HG02938 (cell line): ENCODE data around the gene ADM.

ENCODE experiments used
- ATAC-seq: cut with Tn5 transposase; IDR thresholded peaks from one replicate; pipeline ENCODE4 v1.9.1; 2021; ENCODE audit warnings: mild to moderate bottlenecking, moderate library complexity; ENCODE audit not compliant: unreplicated experiment

ADM gene

DNA sequence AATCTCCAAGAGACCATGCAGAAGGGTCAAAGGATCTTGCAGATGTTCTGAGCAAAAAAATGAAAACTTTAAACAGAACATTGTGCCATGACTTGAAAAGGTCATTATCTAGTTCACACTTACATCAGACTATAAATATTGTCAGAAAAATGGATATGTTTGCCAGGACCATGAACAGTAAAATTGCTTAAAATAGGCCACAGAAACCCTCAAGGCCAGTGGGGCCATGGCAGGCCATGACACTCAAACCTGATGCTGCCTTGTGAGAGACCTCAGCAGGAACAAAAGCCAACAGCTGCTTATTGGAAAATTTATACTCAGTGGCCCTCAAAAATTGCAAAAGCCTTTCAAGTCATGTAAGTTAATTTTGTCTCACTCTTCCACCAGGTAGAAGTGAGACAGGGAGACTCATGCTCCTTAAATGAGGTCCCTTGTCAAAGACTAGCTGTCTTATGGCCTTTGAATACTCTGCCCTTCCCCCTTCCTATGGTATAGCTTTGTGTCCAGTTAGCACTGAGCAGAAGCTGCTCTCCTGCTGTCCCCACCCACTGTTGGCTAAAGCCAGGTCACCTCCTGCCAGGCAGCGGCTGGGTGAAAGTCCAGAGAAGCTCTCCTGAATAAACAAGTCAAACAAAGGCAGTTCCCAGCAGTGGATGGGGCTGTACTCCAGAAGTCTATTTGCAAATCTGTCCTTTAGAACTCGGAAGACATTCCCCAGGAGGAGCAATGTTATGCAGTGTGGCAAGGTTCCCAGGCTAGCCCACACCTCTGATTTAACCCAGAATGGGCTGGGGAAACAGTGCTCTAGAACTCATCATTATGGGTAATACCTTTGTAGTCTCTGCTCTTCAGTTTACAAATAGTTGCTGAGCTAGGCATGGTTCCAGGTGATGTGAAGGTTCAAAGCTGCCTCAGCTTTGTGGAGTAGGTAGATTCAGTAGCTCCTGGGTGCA is 21.4 kb downstream of the ADM start:
- no peak for ATAC-seq

DNA sequence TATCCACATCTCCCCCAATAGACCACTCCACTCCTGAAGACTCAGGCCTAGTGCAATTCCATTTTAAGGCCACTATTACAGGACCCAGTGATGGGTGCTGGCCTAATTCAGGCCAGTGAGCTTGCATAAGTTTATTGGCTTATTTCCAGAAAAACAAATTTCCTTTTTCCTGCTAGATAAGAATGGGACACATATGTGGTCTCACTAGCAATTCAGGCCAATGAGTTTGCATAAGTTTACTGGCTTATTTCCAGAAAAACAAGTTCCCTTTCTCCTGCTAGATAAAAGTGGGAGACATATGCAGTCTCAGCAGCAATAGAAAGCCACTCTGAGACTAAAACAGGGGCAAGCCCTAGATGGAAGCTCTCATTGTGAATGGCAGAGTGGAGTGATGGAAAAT is 22.4 kb downstream of the ADM start:
- no peak for ATAC-seq

DNA sequence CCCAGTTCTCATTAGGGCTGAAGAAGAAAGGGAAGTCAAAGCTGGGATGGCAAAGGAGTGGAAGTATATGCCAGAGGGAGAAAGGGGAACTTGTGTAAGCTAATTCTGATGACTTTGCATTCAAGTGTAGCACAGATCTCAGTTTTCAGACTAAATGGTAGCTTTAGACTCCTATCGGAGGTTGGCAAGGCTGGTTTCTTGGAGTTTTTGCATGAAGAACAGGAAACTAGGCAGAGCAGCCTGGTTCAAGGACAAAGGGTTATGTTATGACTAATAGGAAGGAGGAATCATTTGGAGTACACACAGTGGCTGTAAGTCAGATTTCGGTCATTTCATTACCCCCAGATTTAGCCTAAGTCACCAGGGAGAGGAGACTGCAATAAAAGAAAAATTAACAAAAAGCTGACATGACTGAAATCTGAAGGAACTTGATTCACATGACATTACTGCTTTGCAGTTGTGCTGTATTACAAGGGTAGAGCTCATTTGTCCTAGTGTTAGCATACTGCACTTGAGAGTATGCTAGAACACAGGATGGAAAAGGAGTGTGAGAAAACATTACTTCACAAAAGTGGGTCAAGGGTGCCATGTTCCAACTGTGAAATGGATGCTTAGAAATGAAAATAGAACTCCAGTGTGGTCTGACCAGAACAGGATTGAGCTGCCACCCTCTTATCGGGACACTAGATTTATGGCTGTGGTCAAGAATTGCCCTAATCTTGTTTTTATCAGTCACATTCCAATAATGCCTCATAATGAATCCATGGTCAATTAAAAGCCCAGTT is 23.6 kb downstream of the ADM start:
- ATAC-seq = no peak

DNA sequence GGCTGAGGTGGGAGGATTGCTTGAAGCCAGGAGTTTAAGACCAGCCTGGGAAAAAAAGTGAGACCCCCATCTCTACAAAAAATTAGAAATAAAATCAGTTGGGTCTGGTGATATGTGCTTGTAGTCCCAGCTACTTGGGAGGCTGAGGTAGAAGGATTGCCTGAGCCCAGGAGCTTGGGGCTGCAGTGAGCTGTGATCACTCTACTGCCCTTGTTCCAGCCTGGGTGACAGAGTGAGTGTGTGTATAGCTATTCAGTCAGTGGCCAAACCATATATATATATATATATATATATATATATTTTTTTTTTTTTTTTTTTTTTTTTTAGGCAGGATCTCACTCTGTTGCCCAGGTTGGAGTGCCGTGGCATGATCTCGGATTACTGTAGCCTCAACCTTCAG is 24.5 kb downstream of the ADM start:
- ATAC-seq = no peak

DNA sequence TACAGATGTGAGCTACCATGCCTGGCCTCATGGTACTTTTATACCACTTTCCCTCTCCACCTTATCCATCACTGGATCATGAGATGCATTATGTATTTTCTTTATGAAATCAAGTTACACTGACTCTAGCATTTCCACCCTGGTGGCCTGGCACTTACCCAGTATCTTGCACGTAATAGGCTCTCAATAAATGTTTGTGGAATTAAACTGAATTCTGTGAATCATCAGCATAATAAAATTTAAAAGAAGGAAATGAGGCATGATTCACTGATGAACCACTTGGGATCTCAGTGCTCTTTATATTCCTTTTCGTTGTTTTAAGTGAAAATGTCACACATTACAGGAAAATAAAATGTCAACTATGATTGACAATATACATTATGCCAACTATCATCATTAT is 25.1 kb downstream of the ADM start:
- ATAC-seq = no peak

DNA sequence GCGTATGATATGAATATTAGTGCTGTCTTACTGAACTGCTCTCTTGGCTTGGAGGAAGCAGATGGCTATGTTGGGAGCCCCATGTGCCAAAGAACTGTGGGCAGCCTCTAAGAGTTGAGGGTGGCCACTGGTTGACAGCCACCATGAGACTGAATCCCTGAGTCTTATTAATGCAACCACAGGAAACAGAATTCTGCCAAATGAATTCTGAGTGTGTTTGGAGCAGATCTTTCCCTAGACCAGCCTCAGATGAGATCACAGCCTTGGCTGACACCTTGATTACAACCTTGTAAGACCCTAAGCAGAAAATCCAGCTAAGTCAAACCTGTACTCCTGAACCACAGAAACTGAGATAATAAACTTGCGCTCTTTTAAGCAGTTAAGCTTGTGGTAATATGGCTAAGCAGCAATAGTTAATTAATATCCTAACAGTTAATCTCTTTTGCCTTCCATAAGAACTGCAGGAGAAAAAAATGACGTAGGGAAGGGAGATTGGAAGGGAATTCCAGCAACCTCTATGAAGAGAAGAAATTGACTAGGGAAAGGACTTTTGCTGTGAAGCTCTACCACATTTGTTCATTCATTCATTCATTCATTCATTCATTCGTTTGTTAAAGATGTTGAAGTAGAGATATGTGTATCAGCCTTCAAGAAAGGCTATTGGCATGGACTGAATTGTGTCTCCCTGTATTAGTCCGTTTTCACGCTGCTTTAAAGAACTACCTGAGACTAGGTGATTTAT is 26.8 kb downstream of the ADM start:
- no peak for ATAC-seq

DNA sequence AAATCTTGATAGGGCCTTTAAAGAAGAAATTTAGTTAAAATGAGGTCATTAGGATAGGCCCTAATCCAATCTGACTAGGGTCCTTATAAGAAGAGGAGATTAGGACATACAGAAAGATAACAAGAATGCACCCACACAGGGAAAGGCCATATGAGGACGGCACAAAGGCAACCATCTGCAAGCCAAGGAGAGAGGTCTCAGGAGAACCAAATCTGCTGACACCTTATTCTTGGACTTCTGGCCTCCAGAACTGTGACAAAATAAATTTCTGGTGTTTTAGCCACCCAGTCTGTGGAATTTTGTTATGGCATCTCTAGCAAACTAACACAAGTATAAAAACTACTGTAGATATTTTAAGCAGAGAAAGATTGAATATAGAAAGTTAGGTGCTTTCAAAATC is 28.6 kb downstream of the ADM start:
- ATAC-seq = no peak

DNA sequence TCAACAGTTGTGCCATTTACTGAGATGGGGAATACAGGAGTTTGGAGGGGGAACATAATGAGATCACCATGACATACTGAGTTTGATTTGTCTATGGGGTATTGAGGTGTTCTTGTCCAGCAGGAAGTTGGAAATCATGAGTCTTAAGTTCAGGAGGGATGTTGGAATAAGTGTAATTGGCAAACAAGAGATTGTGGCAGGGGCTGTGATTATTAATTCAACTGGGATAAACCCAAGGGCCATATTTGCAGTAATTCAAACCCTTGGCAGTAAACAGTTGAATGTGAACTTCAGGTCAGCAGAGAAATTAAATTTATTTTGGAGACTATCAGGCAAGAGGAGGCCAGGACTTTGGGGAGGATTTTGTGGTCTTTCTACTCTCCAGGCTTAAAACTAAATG is 33.4 kb downstream of the ADM start:
- ATAC-seq = no peak

DNA sequence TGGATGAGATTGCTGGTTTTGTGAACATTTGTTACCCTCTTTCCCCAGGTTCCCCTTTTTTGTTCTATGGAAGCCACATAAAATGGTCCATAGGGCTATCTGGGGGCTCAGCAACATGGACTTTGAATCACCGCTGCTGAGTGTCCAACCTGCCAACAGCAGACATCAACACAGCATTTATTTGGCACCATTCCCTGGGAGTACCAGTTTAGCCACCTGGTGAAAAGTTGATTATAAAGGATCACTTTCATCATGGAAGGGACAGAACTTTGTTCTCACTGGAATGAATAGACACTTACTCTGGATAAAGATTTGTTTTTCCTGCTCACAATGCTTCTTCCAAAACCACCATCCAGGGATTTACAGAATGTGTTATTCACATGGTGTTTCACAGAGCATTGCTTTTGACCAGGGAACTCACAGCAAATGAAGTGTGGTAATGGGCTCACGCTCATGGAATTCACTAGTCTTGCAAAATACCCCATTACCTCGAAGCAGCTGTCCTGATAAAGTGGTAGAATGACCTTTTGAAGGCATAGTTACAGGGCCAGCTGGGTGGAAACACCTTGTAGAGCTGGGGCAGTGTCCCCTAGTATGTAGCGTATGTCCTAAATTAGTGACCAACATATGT is 43.9 kb downstream of the ADM start:
- no peak for ATAC-seq

DNA sequence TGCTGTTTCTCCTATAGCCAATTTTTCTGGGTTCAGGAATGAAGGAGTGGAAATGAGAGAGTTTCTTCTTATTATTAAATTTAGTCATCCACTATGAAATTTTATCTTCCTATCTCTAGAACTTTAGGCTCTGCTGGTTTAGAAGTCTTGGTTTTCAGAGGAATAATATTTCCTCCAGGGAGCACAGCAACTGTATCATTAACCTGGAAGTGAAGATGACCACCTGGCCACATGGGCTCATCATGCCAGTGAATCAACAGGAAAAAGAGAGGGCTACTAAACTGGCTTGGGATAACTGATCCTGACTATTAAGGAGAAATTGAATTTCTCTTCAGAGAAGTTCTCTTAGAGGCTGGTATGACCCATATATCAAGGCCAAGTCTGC is 44.4 kb downstream of the ADM start:
- ATAC-seq = no peak

DNA sequence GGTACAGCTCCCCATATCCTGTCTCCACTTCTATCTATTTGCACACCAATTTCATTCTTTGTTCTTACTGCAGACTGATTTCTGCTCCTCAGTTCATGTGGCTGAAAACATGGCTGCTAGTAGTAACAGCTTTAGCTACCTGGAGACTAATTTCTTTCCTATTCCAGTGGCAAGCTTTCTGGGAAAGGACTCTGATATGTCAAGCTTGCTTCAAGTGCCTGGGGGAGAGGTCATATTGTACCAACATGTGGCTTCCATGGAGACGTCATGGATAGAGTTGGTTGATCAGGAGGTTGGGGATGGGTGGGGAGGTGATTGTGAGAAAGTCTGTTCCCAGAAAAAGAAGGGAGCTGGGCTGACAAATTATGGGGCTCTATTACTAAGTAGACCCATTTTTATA is 44.9 kb downstream of the ADM start:
- ATAC-seq = no peak

DNA sequence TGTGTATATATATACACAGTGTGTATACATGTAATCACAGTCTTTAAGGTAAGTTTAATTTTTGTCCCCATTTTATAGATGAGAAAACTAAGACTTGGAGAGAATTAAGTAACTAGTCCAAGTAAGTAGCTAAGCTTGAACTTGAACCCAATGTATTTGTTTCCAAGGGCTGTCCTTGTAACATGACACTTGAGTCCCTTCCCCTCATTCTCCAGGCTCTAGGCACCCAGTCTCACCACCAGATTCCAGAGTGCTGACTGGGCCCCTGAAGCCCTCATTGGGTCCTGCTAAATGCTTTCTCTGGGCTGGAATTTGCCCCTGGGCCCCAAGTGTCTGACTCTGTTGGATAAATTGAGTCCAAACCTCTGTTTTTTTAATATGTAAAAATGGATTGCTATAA is 45.5 kb downstream of the ADM start:
- no peak for ATAC-seq

DNA sequence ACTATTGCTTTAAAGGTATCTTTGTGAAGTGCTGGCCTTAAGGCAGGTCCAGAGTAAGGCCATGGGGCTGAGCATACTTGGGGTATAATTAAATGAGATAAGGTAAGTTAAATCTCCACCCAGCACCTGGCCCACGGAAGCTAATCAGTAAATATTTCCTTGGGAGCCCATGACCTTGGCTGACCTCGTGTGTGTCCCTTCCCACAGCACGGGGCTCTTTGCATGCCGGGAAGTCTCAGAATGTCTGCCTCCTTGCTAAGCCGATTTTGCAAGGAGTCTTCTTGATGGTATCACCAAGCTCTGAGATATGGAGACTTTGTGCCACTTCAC is 46.5 kb downstream of the ADM start:
- ATAC-seq = no peak

DNA sequence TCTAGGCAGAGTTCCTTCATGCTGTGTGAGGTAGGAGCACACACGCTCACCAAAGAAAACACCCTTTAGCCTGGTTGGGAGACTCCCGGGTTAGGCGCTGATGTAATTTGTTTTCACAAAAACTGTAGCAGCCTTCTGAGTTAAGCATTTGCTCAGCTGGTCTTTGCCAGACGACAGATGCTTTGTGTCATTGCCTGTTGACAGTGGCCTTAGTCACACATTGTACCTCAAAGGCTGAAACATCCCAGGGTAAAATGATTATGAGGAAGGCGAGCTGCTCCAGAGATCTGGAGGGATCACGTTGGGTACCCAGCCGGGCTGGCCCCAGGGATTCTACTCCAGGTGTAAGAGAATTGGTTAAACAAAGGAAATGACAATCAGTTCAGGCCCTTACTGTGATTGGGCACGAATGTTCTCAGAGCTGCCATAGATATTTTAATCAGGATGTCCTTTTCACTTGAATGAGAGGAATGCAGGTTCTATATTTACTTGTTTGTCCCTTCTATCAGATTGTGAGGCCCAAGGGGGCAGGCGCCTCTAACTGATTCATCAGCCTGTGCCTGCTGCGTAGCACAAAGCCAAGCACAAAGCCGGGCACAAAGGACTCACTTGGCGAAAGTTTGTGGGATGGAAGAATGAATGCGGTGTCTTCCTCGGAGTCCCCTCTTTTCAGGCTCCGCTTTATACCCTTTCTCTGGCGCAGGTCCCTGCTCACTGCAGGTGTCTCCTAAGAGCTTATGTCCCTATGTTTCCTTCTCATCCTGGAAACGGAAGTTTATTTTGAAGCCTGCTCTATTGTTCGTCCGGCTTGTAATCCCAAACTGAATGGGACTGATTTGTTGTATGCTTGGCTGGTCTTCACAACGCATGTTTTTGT is 47.1 kb downstream of the ADM start:
- no peak for ATAC-seq

DNA sequence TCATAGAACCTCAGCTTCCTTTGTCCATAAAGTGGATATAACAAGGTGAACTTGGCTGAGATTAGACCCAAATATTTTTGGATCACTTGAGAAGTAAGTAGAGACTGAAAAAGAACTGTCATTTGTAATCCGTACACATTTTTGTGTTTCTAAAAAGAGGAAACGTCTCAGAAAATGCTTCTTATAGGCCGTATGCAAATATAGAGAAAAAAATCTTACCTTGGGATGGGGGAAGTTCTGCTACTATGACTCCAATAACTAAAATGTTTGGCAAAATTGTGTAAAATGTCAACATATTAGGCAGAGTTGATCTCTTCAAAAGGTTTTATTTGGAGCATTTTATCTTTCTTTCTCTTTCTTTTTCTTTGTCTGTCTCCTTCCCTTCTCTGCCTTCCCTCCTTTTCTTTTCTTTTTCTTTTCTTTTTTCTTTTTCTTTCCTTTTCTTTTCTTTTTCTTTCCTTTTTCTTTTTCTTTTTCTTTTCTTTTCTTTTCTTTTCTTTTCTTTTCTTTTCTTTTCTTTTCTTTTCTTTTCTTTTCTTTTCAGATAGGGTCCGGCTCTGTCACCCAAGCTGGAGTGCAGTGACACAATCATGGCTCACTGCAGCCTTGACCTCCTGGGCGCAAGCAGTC is 48.2 kb downstream of the ADM start:
- ATAC-seq = no peak

DNA sequence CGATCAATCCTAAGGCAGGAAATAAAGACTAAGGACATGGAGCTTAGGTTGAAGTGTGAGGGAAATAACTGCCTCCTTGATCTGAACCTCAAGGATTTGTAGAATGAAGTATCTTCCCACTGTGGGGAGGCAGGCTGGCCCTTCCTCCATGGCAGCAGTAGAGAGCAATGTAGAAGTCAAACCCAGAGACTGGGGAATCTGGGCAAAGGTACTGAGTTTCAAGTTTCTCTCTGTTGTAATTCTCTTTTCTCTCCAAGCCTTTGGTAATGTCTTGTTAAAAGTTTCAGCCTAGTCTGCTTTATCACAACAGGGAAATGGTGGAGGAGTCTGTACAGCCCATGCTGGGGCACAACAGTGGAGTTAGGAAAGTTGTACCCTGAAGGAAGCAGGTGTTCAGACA is 49.5 kb downstream of the ADM start:
- no peak for ATAC-seq

DNA sequence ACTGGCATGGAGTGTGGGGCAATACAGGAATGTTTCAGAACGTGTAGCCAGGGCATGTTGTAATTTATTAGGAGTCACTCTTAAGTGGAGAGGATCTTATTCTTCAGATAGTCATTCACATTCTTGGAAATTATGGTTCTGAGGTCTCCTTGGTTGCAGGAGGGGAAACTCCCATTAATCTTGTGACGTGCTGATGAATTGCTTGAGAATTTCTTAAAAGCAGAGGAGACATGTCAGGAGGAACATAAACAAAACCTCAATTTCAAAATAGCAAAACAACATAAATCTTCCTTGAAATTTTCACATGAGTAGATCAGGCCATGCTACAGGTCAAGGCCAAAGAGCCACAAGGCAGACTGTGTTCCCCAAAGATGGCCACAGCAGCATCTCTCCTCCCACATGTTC is 50.4 kb downstream of the ADM start:
- ATAC-seq = no peak

DNA sequence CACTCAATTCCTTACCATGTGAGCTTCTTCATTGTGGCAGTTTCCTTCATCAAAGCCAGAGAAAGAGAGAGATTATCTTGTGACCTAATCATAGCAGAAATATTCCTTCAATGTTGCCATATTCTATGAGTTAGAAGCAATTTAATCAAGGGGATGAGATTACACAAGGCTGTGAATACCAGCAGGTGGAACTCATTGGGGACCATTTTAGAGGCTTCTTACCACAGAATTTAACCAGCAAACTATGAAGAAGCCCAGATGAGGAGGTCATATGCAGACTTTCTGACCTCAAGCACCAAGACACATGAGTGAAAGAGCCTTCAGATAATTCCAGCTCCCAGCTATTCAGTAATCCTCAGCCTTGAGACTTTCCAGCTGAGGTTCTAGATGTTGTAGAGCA is 51.3 kb downstream of the ADM start:
- no peak for ATAC-seq
